Measurements from ENCODE around the gene ULK4.

DNA sequence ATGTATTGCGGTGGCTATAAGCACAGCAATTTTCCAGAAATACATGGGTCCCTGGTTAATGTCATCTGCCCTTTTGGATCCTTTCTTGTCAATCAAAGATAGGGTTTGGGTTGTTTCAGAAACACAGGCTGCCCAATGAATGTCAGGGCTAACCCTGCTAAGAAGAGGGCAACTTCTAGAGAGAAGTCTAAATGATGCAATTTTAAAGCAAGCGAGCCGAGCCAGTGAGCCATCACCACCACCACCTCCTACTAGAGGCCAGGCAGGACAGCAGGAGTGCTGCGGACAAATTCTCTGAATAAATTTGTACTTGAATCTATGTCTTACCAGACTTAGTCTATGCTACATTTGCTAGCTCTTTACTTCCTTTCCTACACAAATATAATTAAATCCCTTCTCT is 514.2 kb downstream of the ULK4 start:
- TF ChIP-seq CTCF (IDR thresholded peaks at IDR 0.05) (no peak), SMC3 (IDR thresholded peaks at IDR 0.05; ENCODE audit: low read depth, low read length) (no peak)
